Prostate gland (tissue), 2 donors: Measurements from ENCODE around the gene SIGLEC5.

Experiments
- CTCF ChIP-seq, 4 experiments: fragments of 200-600 bp in 2 of 4; fragments of 450-650 bp in 2 of 4; sonication (generic) in 2 of 4; IDR thresholded peaks; 1 replicate in 3 of 4; 2 replicates in 1 of 4; pipeline ENCODE4 v1.5.1; 2016 to 2019; ENCODE audit warnings: antibody characterized with exemption in 4 of 4, mild to moderate bottlenecking in 2 of 4, moderate library complexity in 2 of 4
- POLR2A ChIP-seq: fragments of 450-650 bp; IDR thresholded peaks from one replicate; pipeline ENCODE4 v1.6.1; 2016; ENCODE audit warnings: antibody characterized with exemption, mild to moderate bottlenecking
- POLR2AphosphoS5 ChIP-seq: sonication (generic); formaldehyde crosslinking; IDR thresholded peaks from one replicate; pipeline ENCODE4 v1.6.1; 2017; ENCODE audit warnings: antibody characterized with exemption

GRCh38 chr19:51664997-51665396 lies 34.8 kb upstream of the SIGLEC5 start:
- TF ChIP-seq POLR2A (no peak), CTCF (IDR thresholded peaks at IDR 0.05) (no peak), POLR2AphosphoS5 (no peak)
